GM18498 (cell line): Measurements from ENCODE around the gene PDLIM1.

Source experiments
- ATAC-seq: cut with Tn5 transposase; IDR thresholded peaks from one replicate; pipeline ENCODE4 v1.9.1; 2021; ENCODE audit warnings: mild to moderate bottlenecking, moderate library complexity; ENCODE audit not compliant: unreplicated experiment

The PDLIM1 gene

DNA sequence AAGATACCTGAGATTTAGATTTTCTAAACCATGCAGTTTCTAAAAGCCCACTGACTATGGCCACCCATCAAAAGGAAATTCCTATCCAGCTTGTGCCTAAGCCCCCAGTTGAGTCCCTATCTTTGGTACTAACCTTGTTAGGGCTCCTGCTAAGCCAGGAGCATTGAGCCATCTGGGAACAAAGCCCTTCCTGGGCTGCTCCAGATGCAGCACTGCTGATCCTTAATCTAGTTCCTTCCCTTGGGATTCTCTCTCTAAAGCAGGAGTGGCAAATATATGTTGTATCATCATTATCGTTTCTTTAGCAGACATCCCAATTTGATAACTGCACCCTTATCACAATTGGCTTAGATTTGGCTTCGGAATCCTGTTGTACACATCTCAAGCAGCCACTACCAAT, 24.7 kb upstream of the PDLIM1 start:
- ATAC-seq, result no peak

DNA sequence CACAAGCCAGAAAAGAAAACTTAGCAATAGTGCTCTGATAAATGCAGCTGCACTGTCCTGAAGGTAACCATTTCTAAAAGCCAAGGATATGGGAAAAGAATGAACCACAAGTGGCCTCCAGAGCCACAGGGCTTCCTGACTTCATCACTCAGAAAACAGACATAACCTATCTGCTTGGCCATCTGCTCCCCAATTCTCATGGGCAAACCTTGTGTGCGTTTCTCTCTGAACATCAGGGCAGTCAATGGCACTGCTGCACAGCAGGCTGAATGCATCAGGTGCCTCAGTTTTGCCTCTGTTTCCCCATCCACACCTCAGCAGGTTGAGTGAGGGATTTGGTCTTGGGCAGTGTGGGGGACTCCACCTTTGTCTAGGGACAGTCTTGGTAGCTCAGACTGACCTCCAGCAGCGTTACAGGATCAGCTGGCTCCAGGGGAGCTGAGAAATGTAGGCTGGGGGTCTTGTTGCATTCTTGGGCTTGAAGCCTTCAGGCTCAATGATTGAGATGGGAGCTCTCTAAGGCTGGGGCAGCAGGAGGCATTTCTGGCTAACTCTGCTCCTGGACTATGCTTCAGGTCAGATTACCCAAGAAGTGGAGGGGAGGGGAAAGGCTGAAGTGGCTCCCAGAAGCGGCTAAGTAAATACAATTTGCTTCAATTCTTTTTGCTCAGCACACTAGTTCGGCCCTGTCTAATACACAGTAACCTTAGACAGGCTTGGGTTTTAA, 23.6 kb upstream of the PDLIM1 start:
- ATAC-seq, result no peak

DNA sequence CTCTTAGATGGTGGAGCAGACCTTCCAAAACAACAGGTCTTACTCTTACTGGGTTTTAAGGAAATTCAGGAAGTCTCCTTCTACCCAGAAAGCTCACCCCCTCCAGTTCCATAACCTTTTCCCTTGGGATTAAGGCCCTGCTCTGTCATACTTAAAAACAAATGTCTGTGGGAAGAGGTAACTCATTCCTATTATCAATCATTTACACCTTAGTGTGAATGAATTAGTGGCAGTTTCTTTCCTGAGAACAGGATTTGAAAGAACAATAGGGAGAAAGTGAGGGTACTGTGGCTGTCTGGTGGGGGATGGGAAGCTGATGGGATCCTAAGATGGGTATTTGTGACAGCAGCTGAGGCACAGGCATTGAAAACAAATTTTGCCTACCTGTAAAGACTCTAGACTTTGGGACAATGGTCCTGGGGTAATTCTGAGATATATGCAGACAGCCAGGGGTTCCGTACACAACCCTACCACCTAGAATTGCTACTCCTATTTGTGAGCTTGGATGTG, 22.2 kb upstream of the PDLIM1 start:
- no peak for ATAC-seq

DNA sequence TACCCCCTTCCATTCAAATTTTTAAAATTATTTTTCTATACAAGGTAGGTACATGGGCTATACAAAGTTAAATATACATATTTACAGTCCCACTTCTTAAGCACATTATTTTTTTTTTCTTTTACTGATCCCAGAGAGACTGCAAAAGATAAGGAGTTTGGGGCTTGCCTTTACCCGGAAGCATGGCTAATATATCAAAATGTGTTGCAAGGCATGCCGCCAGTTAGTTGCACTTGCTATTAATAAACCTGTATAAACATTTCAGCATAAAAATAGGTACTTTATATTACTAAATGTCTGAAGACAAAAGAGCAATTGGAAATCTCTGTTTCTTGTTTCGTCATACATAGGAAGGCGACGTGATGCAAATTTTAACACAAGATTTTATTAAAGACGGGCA, 21.5 kb upstream of the PDLIM1 start:
- no peak for ATAC-seq

DNA sequence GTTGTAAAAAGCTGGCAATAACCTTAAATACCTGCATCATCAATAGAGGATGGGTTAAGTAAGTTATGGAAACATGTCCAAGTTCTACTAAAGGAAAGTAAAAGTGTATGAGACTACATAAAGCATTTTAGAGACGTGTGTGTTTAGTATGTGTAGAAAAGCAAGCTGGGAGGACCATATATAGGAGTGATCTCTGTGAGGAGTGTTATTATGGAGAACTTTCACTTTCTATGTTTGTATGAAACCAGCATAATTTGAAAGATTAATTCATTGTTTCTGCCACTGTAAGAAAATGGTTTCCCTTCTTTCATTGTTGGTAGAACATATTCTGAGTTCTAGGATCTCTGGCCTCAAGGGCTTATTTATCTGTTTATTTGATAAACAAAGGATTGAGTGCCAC, 19.2 kb upstream of the PDLIM1 start:
- ATAC-seq, result peak; percentile 66

DNA sequence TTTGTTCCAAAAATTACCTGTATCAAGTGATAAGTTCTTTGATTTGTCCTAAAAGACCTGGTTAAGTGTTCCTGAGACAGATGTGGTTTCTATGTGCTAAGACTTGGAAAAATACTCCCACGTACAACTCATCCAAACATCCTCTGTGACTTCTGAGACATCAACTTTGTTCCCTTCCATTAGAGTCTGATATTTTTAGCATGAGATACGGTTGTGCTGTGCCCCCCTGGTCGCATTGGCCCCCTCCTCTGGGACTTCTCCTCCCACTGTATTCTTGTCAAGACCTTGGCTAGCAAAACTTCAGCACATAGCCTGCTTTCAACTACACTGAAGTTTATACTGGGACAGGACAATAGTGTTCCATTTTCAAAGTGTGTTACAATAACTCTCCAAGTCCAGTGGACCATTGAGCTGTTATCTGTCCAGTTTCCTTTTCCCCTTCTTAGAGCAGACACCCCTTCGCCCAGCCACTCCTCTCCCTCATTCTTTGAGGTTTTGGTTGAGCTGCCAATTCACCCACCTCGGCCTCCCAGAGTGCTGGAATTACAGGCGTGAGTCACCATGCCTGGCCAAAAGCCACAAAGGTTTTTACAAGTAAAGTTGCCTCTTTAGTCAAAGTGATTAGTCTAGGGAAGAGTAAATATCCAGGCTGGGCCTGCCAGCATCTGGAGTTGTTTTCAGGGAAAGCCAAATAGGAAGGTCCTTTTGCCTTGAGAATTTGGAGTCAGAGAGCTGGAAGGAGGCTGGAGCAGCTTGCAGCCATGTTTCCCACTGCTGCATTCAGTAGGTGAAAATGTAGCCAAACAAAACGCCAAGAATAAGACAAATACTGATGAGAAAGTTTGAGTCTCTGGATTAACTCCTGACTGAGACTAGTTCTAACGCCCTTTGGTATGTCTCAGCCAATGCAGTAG, 17.8 kb upstream of the PDLIM1 start:
- ATAC-seq, result no peak

DNA sequence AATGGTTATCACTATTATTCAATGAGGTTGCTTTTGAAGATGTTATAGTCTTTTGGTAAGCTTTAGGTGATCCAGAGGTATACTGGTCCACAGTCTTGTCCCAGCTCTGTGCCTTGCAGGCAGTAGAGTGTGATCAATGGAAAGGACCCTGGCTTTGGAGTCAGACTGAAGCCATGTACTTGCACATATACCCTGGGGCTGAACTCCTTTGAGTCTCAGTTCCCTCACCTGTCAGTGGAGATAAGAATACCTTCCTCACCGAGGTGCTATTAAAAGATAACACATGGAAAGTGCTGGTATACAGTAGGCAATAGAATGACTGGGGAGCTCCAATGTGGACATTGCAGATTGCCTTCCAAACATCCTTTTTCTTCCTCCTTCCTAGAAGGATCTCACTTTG, 16.0 kb upstream of the PDLIM1 start:
- no peak for ATAC-seq

DNA sequence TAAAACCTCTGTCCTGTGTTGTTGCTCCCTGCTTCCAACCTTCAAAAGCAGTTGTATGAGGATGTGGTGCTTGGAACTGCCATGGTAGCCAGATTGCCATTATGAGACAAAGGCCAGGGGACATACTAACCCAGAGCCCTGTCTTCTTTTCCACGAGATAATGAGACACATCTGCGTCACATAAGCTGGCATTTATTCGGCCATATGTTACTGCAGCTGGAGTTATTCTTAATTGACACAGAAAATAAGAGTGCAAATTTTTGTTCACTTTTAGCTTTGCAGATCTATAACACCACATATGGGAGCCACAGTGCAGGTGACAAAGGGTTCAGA, 15.5 kb upstream of the PDLIM1 start:
- ATAC-seq, result no peak

DNA sequence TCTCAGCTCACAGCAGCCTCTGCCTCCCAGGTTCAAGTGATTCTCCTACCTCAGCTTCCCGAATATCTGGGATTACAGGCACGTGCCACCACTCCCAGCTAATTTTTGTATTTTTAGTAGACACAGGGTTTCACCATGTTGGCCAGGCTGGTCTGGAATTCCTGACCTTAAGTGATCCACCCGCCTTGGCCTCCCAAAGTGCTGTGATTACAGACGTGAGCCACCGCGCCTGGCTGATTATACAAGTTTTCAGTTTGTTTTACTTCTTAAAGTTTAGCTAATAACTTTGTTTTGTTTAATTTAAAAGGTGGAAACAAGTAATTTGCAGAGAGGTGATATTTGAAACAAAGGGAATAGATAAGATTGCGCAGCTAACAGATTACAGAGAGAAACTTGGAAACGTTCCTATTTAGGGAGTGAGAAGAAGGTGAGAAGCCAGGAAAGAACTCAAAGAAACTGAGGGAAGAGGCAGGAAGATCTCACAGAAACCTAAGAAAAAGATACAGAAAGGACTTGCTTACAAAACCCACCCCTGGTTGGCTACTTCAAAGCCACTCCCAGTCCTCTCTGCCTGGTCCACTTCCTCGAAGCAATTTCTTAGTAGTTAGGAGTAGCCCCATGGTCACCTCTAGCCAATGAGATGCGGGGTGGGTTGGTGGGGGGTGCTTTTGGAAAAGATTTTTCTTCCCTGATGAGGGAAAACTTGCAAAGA, 15.0 kb upstream of the PDLIM1 start:
- ATAC-seq, result no peak

DNA sequence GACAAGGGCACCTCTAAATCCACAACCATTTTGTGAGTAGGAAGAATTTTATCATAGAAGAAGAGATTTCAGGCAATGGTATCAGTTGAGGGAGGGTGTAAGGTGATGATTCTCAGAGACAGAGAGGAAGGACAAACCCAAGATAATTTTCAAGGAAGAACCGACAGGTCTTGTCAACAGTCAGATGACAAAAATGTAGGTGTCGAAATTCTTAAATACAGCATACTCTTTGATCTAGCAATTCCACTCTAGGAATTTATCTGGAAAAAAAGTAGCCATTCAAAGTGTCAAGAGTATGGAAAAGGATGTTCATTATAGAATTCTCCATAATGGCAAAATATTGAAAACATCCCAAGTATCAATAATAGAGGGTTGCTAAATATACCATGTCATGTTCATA, 14.2 kb upstream of the PDLIM1 start:
- no peak for ATAC-seq

DNA sequence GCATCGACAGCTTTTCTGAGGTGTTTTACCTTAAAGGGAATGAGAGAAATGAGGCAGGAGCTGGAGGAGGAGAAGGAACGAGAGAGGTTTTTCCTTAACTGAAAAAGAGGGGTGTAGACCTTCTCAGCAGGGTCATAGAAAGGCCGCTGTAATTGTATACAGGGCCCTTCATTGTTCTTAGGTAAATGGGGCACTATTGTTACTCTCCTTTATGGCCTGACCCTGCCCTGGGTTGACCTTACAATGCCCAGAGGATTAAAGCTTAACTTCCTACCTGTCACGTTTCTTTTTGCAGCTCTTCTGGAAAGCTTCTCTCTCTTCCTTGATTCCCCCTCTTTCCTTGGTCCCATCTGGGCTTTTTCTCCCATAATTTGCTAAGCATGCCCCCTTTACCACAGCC, 13.7 kb upstream of the PDLIM1 start:
- ATAC-seq, result no peak

DNA sequence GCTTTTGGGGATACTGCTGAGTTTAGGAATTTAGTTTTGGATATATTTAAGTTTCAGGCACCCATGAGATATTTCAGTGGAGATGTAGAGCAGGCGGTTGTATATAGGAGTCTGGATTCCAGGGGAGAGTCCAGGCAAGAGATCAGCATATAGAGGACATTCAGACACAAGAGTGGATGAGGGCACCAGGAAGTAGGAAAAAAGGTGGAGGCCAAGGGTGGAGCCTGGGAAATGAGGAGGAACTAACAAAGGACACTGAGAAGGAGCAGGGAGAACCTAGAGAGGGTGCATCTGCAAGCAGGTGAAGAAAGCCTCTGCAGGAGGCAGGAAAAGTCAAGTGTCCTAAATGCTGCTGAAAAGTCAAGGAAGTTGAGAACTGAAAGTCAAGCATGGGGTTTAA, 13.1 kb upstream of the PDLIM1 start:
- no peak for ATAC-seq

DNA sequence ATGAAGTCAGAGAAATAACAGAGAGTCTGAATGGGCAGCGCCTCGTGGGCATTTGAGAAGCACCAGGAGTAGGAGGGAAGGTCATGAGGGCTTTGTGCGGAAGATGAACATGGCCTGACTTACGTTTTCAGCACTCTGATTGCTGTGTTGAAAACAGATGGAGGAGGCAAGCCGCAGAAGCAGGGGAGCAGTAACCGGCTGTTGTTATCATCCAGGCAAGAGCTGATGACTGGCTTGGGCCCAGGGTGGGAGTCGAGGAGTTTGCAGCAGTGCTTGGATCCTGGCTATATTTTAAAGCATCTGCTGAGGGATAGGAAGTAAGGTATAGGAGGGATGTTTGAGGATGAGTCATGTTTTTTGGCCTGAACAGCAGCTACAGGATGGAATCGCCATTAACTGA, 12.7 kb upstream of the PDLIM1 start:
- no peak for ATAC-seq

DNA sequence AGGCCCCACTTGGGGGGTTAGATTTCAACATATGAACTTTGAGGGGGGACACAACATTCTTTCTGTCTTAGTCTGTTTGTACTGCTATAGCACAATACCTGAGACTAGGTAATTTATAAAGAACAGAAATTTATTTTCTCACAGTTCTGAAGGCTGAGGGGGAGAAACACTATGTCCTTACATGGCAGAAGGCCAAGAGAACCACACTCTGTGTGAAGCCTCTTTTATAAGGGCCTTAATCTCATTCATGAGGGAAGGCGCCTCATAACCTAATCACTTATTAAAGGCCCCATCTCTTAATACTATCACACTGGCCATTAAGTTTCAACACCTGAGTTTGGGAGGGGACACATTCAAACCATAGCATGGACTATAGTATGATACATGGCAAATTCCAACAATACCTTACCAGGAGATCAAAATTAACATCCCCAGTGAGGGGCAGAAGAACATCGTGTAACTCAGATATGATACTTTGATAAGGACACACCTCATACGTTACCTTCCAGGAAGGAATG, 9.3 kb upstream of the PDLIM1 start:
- ATAC-seq, result no peak

DNA sequence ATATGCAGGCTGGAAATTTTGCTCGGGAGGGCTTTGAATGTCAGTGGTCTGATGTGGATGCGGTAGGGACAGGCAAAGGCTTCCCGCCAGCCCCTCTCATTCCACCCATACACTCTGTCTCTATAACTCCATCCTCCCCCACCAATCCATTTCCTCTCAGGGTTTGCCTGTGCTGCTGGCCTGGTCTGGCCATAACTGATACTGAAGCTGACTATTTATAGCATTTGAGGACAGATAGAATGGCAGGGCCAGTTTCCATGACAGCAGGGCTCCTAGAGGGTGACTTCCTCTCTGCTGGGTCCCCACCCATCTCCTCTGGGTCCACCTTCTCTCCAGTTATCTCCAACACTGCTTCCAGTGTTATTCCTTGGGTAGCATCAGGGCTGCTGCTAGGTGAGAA, 6.6 kb upstream of the PDLIM1 start:
- peak; percentile 43 for ATAC-seq

DNA sequence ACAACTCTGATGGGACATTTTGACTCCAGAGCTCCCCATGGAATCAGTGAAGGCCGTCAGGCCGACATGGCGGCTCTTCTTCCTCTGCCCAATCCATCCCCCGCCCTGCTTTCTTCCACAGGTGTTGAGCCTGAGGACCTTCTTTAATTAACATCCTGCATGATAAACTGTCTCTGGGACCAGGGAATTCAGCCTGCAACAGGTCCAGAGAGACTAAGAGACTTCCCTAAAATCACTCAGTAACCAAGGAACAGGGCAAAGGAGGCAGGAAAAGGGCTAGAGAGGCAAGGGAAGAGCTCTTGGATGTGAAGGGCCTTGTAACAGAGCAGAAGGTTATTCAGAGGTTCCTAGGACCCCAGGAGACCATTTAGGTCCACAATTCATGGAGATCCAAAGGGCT, 6.0 kb upstream of the PDLIM1 start:
- no peak for ATAC-seq

DNA sequence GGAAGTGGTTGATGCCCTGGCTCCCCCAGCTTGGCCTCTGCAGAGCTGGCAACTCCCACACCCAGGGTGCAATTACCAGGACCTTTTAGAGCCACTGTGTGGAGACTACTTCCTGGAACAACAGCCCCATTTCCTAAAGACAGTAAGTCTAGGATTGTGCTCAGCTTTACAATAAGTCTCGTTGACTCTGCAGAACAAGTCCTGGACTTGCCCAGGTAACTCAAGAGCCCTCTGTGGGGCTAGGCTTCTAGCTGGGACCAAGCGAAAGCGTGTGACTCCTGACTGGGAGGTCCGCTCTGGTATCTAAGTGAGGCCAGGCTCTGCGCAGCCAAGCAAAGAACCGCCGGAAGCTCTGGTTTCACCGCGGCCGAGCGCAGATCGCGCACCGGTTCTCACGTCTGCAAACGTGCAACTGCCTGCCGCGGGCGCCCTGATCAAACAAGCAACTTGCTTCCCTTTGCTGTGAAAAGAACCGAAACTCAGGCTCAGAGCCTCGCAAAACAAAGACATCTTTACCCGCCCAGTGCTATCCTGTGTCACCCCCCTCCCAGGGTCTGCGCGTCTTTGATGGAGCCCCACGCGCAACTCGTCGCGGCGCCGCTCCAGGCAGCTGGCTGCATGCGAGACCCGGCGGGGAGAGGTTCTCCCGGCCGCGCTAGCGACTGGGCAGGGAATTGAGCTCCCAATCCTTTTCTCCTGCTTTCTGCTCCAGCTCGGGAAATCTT, 4.4 kb upstream of the PDLIM1 start:
- peak; percentile 79 for ATAC-seq

DNA sequence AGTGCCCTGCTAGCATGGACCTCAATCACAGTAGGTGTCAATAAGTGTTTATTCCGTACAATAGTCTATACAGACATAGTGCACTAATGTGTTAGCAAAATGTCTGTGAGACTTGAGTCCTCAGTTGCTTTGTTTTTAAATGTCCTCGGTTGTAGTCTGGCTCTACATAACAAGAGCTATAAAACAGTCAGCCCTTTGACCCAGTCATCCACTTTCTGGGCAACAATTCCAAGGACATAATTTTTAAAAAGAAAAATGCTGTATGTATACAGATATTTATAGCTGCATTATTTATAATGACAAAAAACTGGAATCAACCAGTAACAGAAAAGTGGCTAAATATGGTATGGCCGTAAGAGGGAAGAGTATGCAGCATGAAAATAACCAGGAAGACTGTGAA, 2.8 kb upstream of the PDLIM1 start:
- ATAC-seq, result no peak

DNA sequence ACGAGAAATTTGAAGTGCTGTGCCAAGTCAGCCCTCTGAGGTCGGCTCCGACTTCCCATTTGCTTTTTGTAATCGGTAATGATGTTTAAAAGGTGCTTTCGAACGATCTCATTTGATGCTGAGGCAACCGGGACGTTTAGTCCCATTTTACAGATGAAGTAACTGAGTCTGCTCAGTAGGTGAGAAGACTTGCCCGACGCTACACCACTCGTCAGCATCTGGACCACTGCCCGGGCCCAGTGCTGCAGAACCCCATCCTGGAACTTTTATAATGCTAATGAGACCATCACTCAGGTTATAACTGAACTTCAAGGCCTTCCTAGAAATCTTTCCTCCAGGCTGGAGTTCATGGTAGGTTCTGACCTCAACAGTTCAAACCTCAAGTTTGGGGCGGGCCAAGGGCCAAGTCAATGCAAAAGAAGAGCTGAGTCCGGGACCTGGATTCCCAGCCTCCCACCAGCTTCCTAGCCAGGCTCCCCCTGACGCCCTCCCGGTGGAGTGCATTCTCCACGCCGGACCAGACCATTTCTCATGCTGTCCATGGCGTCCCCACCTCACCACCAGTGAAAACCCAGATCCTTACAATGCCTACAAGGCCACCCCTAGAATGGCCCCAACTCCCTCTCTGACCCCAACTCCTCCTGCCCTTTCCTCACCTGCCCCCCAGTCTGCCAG, 699 bp upstream of the PDLIM1 start:
- ATAC-seq, result no peak

DNA sequence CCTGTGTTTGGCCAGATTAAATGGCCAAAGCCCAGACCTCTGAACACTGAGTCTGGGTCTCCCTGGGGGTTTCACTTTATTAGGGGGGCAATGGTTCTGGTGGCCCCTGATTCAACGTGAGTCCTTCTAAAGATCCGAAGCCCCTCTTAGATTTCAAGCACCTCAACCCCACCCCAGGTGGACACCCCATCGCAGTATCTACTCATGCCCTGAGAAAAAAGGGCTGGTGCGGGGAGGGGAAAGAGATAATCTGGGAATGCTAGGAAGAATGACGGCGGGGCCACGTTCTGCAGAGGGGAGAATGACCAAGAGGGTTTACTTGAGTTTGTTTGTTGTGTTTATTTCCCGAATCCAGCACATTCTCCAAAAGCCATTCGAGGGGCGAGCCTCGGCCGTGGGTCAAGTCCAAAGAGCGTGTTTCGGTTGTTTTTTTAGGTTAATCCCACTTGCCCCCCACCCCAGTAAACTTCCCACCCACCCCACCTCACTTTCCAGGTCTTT, 832 bp downstream of the PDLIM1 start:
- no peak for ATAC-seq
